Activated naive CD4-positive, alpha-beta T cell (primary cell): ENCODE results near the gene S100A7.

Experiments
- DNase-seq, 4 experiments: peaks; one replicate each; lab custom pipeline; 2025; lab: John Stamatoyannopoulos, UW

Gene S100A7

GRCh38 chr1:153460551-153460950, at the start of gene S100A7:
S100A7 (minus strand) TSS chr1:153460651; CDS start chr1:153459013, 1,638 bp downstream.
- DNase-seq: no peak

DNA sequence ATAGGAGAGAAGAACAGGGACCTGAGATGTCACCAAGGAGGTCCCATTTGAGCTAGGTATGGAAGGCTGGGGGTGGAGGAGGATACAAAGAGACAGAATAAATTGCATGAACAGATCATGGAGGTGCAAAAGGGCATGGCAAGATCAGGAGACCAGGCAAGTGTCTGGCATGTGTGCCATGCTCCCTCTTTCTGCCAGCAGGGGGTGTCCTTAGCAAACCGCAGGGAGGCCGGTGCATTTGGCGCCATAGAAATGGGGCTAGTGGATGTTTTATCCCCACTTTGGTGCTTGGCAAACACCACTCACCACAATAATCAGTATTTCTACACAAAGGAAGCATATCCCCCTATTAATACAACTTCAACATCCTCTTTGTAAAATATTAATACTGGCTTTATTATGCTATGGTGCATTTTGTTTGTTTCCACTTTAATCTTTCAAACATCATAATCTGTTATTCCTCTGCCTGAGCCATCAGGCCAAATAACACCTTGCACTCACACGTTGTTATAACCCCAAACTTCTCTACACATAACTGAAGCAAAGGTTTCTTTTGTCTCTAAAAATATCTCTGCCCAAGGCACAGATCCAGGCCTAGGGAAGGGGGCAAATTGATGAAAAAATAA, 49.4 kb upstream of the S100A7 start:
- peak; percentile 14 to 54 (median 36) for DNase-seq

DNA sequence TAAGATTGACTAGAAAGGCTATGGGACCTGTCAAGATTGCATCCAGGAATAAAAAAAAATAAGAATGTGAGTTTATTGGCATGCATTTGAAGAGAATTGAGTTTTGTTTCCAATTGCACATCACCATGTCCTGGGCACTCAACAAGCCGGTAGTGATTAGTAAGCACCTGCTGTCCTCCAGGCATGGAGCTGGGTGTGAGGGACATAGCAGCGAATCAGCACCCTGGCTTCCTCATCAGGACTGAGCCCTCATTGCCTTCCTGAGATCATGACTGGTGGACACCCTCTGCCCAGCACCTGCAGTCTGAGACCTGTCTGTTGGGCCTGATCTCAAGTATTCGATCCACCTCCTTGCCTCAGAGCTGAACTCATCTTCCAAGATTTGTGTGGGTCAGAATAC, 48.6 kb upstream of the S100A7 start:
- DNase-seq: no peak

DNA sequence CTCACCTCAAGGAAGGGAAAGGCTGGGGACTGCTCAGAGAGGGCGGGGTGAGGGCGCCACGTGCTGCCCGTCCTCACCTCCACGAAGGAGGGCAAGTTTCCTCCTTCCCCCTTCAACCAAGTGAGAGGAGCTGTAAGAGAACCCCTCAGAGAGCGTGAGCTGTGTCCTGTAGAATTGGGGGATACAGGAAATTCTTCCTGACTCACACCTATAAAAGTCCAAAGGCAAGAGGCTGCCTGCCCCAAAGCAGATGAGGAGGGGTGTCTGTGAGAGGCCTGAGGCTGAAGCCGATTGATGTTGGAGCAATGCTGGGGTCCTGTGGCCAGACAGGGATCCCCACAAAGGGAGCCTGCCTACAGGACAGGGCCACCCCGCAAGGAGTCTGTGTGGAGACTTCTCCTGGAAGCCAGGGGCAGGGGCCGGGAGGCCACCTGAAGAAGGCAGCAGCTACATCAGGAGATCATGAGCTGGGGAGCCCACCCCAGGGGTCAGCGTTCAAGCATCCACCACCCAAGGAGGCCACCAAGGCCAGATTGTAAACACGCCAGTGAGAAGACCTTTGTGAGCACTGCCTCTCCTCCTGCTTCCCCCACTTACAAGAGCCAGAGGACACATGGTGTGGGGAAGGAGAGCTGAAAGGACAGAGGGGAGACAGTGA, 47.6 kb upstream of the S100A7 start:
- no peak for DNase-seq

DNA sequence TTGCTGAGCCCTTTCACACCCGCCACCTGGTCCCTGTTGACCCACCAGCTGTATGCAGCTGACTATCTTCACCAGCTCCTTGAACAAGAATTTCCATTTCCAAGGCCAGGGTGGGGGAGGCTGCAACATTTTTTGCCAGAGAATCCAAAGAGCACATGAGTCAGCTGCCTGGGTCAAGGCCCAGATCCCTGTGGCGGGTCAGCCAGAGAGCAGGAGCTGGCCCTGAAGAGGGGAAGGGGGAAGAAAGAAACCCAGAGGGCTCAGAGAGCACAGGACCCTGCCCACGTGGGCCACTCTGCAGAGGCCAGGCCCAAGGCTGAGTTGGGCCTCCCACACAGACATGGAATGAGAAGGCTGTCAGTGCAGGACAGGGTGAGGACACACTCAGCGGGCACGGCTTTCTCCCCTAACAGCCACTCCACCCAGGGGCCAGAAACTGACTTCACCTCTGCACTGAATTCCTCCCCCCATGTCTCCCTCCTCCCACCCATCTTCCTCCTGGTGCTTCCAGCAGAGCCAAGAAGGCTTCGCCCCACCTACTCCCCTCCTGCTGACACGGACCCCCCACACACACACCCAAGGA, 46.5 kb upstream of the S100A7 start:
- no peak for DNase-seq

- DNase-seq: no peak
Observed at GRCh38 chr1:153506386-153506785, 45.9 kb upstream of the S100A7 start.

- DNase-seq: no peak
Observed at GRCh38 chr1:153505576-153505975, 45.1 kb upstream of the S100A7 start.

DNA sequence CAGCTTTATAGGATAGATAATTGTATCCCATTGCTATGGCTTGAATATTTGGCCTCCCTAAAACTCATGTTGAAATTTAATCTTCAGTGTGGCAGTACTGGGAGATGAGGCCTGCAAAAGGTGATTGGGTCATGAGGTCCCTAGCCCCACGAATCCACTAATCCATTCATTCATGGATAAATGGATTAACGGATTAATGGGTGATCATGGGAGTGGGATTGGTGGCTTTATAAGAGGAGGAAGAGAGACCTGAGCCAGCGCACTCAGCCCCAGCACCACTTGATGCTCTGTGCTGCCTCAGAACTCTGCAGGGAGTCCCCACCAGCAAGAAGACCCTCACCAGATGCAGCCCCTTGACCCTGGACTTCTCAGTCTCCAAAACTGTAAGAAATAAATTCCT, 43.3 kb upstream of the S100A7 start:
- DNase-seq: no peak

- DNase-seq: no peak
Observed at GRCh38 chr1:153498746-153499145, 38.3 kb upstream of the S100A7 start.

- DNase-seq: no peak
Observed at GRCh38 chr1:153495536-153495935, 35.1 kb upstream of the S100A7 start.

DNA sequence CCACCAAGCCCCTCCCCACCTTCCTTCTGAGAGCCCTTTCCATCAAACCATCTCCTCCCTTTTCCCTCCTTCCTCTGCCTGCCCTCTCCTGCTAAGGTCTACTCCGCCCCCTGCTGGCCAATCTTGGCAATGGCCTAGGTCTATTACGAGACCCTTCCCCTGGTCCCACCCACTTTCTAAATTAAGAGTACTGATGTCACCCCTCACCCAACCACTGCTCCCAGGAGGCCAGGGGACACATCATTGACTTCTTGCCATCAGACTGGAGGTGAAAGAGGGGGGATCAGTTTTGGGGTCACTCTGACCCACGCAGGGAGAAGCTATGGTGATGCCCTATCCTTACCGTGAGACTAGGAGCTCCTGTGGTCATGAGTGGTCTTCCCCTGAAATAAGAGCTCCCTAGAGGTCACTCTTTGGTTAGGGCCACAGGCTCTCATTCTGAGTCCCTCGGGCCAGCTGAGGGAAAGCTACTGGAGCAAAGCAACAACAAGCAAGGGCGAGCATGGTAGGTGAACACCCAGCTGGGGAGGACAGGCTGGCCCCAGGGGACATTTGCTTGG, 34.6 kb upstream of the S100A7 start:
- DNase-seq: peak; percentile 37 to 86 (median 68)

- no peak for DNase-seq
Observed at GRCh38 chr1:153493343-153493960, 33.0 kb upstream of the S100A7 start.

GRCh38 chr1:153490272-153491051, 30.0 kb upstream of the S100A7 start:
- no peak for DNase-seq

GRCh38 chr1:153488731-153489130, 28.3 kb upstream of the S100A7 start:
- DNase-seq: no peak

- DNase-seq: no peak
Observed at GRCh38 chr1:153487707-153488106, 27.3 kb upstream of the S100A7 start.

- no peak for DNase-seq
Observed at GRCh38 chr1:153485863-153486262, 25.4 kb upstream of the S100A7 start.

DNA sequence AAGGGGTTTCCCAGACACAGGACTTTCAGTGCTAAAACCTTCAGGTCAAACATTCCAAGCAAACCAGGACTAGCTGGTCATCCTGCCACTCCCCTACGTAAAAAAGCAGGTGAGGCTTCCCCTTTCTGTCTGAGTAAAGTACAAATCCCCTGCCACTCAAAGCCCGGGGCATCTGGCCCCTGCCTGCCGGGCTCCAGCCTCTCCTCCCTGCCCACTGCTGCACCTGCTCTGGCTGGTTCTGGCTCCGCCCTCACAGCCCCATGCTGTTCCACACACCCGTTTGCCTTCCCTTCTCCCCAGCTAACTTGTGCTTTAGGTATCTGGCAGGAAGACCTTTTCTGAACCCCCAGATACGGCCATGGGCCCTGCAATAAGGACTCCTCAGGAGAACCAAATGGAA, 23.3 kb upstream of the S100A7 start:
- DNase-seq: no peak

DNA sequence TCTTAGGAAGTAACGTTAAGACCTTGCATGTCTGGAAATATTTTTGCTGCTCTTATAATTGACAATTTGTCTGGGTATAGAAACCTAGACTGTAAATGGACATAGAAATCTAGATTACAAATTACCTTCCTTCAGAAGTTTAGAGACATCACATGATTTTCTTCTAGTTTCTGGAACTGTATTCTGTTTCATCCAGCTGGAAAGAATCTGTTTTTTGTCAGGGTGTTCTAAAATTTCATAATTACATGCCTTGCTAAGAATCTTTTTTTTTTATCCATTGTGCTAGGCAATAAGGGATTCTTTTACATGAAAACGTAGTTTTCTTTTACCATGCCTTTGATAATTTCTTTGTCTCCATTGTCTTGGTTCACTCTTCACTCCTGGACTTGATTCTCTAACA, 20.7 kb upstream of the S100A7 start:
- no peak for DNase-seq

- no peak for DNase-seq
Observed at GRCh38 chr1:153478692-153479618, 18.5 kb upstream of the S100A7 start.

DNA sequence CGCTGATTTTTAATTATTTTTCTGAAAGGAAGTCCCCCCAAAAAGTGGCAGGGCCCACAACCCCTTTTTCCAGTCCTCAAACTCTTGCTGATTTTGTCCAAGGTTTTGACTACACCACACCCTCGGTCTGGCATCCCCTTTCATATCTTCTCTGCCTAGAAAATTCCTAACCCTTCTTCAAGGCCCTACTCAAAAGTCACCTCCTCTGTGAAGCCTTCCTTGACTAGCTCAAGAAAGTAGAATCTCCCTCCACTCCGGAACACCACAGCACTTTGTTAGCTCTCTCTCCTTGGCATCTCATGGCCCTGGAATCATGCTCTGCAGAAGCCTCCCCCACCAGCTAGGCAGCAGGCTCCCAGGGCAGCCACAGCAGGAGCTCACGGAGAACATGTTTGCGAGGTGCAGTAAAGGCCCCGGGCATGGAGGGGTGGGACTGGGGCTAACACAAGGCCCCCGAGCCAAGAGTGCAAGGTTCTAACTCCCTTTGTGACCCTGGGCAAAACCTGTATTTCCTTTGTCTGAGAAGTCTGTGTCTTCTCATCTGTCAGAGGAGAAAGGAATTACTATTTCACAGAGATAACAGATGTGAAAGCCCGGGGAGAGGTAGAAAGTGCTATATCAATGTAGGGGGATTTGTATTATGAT, 17.7 kb upstream of the S100A7 start:
- DNase-seq: no peak
